ENCODE data around the gene TES.
"Not testable (repeated sequence)": the region's sequence is repeated elsewhere in the genome, so short reads cannot be mapped to it uniquely, and the experiment has no call there.

TES gene

GRCh38 chr7:116224492-116225098 is 14.3 kb downstream of the TES start:
- DNase-seq = no peak

GRCh38 chr7:116225860-116226259 is 15.5 kb downstream of the TES start:
- DNase-seq = no peak

GRCh38 chr7:116226664-116227063 is 16.3 kb downstream of the TES start:
- no peak for DNase-seq

DNA sequence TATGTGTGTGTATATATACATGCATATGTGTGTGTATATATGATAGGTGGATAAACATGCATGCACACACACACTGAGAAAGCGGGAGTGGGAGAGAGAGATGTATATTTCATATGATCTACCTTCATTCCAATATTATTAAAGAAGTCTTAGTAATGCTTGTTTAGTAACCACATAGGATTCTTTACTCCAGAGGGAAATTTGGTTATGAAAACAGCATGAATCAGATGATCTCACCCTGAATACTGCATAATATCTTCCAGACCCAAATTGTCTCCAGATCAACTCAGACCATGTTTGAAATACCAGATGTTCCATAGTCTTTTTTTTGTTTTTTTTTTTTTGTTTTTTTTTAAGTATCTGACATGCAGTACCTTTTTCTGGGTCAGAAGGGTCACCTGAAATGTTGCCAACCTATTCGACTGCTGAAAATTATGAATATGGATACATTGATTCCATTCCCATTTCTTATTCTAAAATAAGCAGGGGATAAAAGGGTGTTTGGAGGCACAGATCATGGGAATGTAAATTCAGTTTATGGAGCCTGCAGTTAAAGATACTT is 17.4 kb downstream of the TES start:
- no peak for DNase-seq

GRCh38 chr7:116228241-116228640 is 17.9 kb downstream of the TES start:
- no peak for DNase-seq

- DNase-seq = no peak
Measured at GRCh38 chr7:116229366-116229765, 19.0 kb downstream of the TES start.

GRCh38 chr7:116230191-116231005 is 20.1 kb downstream of the TES start:
- DNase-seq = no peak

- no peak for DNase-seq
Measured at GRCh38 chr7:116231543-116231942, 21.2 kb downstream of the TES start.

DNA sequence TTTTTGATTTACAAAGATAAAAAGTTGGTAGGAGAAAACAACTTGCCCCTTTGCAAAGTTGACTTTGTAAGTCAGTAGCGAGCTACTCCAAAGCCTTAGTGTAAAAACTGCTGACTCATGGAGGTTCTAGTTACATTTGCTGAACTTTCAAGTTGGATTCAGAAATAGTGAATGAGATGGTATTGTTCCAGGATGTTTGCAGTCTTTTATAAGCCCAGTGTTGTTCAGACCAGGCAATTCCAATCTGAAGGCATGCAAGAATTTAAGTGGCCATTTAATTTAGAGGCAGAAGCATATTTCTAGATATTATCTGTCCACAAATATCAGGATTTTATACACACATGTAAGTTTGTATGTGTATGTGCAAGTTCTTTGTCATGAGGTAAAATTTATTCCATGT is 21.6 kb downstream of the TES start:
- DNase-seq = no peak

DNA sequence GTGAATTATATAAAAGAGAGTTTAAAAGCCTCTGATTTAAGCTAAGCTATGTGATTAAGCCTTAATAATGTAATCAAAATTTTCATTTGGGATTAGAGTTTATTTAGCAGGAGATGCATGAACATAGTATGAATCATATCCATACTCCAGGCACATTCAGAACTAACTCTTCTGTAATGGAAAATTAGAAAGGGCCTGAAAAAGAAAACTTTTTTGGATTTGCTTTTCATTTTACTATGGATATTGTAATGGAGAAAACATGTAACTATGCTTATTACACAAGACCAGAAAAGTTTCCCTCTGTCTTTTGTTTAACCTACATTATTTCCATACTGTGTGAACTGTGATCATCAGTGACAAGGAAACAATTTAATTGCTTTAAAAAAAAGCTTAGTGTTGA is 22.0 kb downstream of the TES start:
- no peak for DNase-seq

- no peak for DNase-seq
Measured at GRCh38 chr7:116232920-116233319, 22.6 kb downstream of the TES start.

GRCh38 chr7:116234517-116235200 is 24.3 kb downstream of the TES start:
- DNase-seq = no peak

DNA sequence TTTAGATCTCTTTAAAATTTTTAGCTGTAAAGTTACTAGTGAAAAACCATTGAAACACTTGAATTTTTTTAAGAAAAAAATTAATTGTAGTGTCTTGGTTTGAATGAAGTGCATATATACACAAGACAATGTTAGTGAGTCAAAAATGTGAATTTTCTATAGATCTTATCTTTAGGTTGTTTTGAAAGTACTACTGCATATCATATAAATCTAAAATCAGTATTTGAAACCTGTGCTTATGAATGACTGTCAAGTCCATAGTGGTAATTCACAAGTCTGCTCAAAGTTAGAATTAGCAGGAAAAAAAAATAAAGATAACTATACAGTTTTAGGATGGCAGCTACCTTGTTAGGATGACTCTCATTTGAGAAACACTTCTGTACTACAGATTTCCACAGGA is 25.0 kb downstream of the TES start:
- no peak for DNase-seq

- DNase-seq = peak; percentile 46 to 76
Measured at GRCh38 chr7:116236020-116236630, 25.8 kb downstream of the TES start.

DNA sequence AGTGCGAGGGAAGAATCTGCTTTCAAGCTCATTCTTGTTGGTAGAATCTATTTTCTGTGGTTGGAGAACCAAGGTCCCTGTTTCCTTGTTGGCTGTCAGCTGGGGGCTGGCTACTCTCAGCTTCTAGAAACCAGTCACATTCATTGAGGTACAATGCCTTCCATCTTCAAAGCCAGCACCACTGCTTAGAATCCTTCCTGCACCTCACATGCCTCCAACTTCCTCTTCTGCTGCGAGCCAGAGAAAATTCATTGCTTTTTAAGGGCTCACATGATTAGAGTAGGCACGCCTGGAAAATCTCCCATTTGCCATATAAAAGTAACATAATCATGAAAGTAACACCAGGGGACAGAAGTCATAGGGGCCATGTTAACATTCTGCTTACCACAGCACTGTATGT is 28.7 kb downstream of the TES start:
- DNase-seq = no peak

DNA sequence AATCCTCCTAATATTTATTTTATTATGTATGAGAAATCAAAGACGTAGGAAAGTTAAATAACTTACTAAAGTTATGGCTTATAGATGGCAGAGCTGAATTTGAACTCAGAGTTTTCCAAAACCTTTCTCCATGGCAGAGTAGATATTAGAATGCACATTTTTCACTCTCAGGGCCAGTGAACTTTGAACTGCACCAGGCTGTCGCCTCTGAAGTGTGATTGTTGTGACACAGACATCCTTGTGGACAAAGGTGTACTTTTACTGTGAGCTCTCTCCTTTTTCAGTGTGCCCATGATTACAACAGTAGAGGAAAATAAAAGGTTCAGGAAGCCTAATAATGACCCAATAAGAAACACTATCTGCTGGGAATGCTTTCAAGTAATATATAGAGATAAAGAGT is 29.1 kb downstream of the TES start:
- no peak for DNase-seq

GRCh38 chr7:116240024-116240668 is 29.8 kb downstream of the TES start:
- DNase-seq = no peak

- DNase-seq = no peak
Measured at GRCh38 chr7:116241291-116241690, 31.0 kb downstream of the TES start.

GRCh38 chr7:116242178-116242577 is 31.8 kb downstream of the TES start:
- DNase-seq = no peak

DNA sequence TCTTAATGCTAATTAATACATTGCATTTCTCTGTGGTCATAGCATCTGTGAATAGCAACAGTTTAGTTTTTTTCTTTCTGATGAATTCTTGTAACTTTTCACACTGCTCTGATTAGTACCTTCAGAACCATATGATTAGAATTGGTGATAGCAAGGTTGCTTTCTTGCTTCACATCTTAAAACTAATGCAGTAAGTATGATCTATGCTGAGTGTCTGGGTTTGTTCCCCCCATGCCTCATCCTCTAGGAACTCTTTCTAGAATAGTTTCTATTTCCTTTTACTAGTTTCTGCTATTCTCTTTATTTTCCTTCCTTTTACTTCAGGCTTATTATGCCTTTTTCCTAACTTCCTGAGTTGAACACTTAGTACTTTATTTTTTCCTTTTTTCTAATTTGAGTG is 32.4 kb downstream of the TES start:
- DNase-seq = no peak

DNA sequence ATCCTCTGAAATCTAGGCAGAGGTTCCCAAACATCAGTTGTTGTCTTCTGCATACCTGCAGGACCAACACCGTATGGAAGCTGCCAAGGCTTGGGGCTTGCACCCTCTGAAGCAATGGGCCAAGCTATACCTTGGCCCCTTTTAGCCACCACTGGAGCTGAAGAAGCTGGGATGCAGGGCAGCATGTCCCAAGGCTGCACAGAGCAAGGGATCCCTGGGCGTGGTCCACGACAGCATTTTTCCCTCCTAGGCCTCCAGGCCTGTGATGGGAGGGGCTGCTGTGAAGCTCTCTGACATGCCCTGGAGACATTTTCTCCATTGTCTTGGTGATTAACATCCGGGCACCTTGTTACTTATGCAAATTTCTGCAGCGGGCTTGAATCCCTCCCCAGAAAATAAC is 34.5 kb downstream of the TES start:
- DNase-seq = not testable (repeated sequence)

- DNase-seq = no peak
Measured at GRCh38 chr7:116246357-116246756, 36.0 kb downstream of the TES start.

All from CD4-positive, alpha-beta T cell treated with Interferon alpha-2 for 1 hour (primary cell).